Ovary (tissue), 3 donors: ENCODE data around the gene CASP10.

Experiments
- CTCF ChIP-seq, 3 donors: fragments of 450-650 bp in 2 of 3; fragments of 200-600 bp in 1 of 3; IDR thresholded peaks; one replicate each; pipeline versions ENCODE4 v1.5.1 to v1.8.0; 2016 to 2022; ENCODE audit warnings: antibody characterized with exemption in 3 of 3, mild to moderate bottlenecking in 1 of 3
- EP300 ChIP-seq: sonication (generic); formaldehyde crosslinking; IDR thresholded peaks from one replicate; pipeline ENCODE4 v1.6.1; 2017; ENCODE audit warnings: antibody characterized with exemption
- POLR2A ChIP-seq: fragments of 450-650 bp; IDR thresholded peaks from one replicate; pipeline ENCODE4 v1.6.1; 2017; ENCODE audit warnings: antibody characterized with exemption, mild to moderate bottlenecking, moderate library complexity
- donor health status: DM: no; HTN: no; CAD: no.

GRCh38 chr2:201208563-201209252, 25.8 kb downstream of the CASP10 start:
- TF ChIP-seq POLR2A = no peak
- TF ChIP-seq CTCF (IDR thresholded peaks at IDR 0.05) = no peak
- TF ChIP-seq EP300 = no peak
